NCI-H2171 (cell line): ENCODE results near the gene KANK4.
"Not testable (repeated sequence)": the region's sequence is repeated elsewhere in the genome, so short reads cannot be mapped to it uniquely, and the experiment has no call there.

Source experiments
- DNase-seq: peaks from one replicate; lab custom pipeline; 2025; lab: John Stamatoyannopoulos, UW

The KANK4 gene

DNA sequence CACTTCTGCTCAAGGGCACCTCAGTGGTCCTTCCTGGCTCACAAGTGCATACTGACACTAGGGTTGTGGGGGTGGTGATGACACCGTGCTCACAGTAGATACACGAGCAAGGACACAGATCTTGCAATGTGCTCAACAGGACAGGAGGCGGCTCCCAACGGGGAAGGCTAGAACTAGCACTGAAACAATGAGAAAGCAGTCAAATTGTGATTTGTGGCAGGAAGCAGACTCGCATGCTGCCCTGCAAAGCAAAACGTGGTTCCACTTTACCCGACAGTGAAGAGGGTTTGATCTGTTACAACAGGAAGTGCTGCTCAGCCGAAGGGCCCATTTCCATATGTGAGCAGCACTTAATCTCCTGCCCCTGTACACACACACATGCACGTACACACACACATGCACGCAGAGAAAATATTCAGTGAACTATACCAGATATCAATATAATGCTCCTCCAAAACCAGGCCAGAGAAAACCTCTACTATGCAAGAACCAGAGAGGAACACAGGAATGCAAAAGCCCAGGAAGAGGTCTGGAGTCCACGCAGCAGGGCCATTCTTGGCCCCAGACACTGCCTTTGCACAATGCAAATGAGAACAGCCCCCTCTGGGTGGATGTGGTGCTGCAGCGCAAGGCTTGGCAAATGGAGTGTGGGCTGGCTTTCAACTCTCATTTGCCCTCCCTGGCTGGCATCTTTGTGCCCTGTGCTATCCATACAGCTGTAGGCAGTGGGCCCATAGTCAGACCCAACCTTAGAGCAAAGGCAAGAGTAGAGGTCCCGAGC is 47.1 kb downstream of the KANK4 start:
- DNase-seq: no peak

DNA sequence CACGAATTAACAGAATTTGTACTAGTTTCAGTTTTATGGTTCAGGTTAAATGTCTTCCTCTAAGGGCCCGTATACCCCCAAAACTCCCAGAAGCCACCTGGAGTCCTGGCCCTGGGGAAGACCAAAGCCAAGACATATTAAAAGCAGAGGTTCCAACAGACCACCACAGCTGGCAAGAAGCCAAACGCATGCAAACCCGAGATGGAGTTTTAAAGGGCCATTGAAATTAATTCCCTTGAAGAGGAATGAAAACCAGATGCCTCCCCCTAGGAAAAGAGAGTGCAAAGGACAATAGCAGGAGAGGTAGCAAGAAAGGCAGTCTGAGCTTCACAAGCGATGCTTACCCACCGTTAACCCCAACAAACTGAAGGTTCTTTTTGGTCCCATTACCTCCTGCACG is 48.1 kb downstream of the KANK4 start:
- DNase-seq: no peak

DNA sequence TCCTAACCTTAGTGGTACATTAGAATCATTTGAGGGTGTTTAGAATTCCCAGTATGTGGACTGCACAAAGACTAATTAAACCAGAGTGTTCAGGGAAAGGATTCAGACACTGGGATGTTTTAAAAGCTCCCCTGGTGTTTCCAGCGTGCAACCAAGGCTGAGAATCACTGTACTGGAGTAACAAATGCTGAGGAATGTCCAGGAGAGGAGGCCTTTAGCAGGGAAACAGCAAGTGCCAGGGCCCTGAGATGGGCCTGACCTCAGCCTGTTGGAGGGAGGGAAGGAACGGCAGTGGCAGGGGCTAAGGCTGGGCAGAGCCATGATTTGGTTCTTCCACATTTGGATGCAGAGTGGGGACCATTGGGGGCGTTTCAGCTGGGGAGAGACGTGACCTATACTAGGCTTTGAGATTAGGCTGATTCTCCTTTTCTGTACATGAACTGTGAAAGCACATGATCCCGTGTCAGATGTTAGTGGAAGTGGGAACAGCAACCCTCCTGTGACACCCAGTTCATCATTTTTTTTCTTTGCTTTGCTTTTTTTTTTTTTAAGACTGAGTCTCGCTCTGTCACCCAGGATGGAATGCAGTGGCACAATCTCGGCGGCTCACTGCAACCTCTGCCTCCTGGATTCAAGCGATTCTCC is 49.3 kb downstream of the KANK4 start:
- DNase-seq: no peak

DNA sequence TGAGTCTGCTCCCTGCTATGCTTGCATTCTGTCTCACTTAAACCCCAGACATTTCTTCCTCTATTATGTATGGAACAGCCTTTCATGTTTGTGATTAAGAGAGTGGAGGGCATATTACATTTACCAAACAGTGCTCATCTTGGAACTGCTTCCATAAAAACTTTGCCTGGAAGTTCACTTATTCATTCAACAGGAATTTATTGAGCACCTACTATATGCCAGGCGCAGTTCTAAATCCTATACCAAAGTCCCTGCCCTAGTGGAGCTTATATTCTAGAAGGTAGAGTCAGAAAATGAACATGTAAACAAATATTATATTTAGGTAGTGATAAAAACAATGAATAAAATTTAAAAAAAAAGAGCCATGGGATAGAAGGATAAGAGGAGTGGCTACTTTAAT is 49.8 kb downstream of the KANK4 start:
- DNase-seq: no peak

DNA sequence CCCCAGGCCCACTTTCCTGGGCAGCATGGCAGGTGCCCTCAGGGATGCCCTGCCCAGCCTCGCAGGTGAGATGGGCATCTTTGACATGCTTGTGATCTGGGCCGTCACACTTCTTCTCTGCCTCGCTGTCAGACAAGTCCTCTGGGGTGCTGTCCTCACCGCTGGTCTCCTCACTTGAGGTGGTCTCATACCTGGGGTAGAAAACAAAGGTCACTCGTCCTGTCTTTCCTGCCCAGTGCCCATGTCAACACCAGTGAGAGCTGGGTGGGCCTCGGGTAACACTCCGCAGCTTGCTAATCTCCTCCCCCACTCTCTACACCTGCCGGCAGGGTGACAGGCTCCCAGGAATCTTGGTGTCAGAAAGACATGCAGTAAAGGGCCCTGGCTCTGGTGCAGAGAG is 50.9 kb downstream of the KANK4 start:
- DNase-seq: no peak

DNA sequence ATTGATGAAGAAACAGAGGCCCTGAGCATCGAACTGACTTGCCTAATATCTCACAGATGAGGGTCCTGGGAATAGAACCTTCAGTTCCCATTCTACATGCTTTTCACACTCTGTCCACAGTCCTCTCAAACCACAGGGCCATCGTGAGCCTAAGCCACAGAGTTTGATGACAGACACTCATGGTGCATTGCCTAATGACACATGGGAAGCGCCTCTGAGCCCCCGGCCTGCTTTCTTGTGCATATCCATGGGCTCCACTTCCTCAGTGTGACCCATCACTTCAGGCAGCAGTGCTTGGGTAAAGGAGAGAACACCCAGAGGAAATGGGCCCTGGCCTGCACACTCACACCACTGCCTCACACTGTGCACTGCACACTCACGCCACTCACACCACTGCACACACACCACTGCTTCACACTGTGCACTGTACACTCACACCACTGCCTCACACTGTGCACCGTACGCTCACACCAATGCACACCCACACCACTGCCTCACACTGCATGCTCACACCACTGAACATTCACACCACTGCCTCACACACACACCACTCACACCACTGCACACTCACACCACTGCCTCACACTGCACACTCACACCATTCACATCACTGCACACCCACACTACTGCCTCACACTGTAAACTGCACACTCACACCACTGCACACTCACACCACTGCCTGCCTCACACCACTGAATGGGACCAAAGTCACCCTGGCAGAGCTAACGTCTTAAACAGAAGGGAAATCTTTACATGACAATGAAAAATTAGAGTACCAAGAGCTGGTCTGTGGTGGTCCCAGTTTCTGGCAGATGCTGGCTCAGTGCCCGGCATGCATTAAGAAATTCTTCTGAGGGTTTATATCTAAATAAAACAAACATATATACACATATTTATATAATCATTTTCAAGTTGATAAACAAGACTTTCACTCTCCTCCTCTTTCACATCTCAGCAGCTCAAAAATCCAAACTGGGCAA is 53.0 kb downstream of the KANK4 start:
- no peak for DNase-seq

DNA sequence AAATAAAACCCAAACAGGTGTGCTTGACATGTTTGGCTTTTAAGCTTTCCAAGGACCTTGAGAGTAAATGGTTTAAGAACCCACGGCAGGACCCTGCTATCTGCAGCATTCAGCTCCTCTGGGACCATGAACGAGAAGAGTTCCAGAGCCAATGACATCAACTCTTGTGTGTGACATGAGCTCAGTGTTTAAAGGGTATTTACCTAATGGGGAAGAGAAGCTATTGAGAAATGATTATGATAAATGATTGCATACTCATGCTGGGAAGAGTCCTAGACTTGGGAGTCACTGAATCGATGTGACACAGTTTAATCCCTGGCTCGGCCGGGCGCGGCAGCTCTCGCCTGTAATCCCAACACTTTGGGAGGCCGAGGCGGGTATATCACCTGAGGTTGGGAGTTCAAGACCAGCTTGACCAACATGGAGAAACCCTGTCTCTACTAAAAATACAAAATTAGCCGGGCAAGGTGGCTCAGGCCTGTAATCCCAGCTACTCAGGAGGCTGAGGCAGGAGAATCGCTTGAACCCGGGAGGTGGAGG is 55.4 kb downstream of the KANK4 start:
- DNase-seq: no peak

DNA sequence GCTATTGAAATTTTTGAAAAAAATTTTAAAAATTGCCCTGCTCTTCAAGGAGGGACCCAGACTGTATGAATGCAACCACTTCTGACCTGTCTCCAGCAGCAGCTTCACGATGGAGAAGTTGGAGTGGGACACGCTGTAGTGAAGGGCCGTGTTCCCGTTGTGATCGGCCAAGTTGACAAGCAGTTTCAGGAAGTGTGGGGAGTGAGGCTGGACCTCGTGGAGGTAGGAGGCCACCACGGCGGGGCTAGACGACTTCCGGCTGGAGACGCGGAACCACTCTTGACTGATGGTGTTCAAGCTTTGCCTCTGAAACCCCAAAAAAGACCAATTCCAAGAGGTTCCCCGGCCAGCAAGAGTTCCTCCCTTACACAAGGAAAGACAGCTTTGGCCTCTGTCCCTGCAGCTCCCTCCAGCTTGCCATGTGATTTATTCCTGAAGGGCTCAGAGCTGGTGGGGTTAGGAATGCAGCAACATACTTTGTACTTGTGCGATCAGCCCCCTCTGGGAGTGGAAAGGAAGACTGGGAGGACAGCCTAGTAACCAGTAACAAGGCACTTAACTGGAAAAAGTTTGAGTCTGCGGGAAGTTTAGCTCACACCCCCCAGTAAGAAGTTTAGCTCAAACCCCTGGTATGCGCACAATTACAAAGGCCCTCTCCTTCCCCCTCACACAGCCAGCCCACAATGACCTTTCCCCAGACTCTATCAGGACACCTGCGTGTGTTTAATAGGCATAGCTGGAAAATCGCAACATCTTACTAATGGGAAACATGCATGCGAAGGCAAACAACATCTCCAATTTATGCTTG is 56.0 kb downstream of the KANK4 start:
- DNase-seq: no peak

DNA sequence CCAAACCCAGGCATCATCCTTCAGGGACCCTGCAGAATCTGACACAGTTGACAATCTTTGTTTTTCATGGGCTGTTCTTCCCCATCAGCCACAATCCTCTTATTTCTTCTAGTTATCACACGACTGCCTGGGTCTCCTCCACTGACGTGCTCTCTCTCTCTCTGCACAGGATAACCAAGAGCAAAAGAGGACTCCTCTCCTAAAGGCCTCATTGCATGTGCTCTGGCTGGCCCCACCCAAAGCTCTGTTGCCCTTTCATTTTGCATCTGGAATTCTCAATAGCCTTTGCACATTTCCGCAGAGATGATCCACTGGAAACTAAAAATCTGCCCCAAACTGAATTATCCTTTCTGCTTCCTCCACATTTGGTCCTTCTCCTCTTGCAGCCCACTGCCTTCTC is 58.5 kb downstream of the KANK4 start:
- no peak for DNase-seq

DNA sequence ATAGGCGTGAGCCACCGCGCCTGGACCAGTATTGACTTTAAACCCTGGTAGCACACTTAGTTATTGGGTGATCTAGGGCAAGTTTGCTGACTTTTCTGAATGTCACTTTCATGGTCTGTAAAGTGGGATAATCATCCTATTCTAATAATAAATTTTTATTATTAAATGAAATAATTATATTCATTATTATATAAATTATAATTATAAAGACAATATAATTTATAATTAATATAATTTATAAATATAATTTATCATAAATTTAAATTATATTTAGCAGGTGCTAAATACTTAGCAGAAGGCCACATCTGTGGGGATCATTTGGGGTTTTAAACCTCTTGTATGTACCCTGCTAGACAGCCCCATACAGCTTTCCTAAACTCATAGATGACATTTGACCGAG is 59.7 kb downstream of the KANK4 start:
- no peak for DNase-seq

DNA sequence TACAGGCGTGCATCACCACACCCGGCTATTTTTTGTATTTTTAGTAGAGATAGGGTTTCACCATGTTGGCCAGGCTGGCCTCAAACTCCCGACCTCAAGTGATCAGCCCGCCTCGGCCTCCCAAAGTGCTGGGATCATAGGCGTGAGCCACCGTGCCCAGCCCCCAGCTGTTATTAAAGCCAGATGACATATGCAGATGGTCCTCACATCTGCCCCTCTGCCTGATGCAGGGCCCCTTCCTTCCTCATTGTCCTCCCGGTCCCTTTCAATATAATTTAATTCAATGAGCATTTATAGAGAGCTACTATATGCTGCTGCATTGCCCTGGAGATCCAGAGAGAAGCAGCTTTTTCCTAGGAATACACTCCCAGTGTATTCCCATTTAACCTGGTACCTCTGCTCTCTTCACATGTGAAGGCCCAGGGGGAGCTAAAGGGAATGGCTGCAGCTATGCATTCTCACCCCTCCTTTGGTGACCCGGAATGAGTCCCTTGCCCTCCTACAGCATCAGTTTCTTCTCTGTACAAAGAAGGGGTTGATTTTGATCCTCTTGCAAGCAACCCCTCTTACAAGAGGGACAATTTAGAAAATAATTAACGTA is 69.0 kb downstream of the KANK4 start:
- peak; percentile 11 for DNase-seq

DNA sequence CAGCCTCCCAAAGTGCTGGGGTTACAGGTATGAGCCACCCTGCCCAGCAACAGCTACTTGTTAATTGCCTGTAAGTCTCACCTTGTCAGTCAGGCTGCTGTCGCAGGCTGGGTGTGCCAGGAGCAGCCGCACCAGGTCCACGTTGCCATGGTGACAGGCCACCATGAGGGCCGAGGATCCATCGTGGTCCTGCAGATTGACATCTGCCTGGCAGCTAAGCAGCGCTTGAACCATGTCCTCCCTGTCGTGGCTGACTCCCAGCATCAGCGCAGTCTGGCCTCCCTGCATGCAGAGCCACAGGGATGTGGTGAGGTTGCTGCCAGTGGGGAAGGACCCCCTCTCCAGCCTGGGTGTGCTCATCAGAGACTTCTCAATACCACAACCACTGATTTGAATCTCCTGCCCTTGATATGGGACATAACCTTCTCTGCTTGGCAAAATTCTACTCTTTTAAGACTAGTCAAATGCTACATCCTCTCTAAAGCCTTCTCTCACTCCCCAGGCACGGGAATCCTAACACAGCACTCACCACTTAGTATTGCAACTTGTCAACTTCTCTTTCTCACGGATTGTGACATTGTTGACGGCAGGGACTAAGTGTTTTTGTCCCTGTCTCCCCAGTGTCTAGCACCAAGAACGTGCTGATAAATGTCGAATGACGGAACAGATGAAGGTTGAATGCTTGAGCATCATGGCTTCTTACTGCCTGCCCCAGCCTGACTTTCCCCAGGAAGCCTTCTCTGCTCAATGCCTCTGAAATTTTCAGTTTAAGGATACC is 71.7 kb downstream of the KANK4 start:
- peak; percentile 15 for DNase-seq

DNA sequence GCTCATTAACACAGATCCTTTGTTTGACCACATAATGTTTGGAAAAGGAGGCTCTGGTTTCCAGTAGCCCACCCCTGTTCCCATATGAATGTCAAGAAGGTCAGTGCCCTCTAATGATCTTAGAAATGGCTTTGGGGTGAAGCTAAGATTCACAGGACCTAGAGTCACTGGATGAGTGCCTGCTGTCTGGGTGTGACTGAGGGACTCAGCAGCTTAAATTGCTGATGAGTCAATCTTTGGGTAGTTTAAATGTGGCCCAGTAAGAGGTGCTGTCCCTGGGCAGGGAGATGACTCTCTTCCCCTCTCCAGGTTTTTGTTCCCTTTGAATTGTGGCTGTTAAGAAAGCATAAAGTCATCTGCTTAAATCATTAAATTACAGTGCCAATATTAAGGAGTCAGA is 74.0 kb downstream of the KANK4 start:
- DNase-seq: no peak

DNA sequence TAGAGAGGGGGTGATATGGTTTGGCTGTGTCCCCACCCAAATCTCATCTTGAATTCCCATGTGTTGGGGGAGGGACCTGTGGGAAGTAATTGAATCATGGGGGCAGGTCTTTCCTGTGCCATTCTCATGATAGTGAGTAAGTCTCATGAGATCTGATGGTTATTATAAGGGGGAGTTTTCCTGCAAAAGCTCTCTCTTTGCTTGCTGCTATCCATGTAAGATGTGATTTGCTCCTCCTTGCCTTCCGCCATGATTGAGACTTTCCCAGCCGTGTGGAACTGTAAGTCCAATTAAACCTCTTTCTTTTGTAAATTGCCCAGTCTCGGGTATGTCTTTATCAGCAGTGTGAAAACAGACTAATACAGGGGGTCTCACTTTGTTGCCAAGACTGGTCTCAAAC is 74.9 kb downstream of the KANK4 start:
- DNase-seq: not testable (repeated sequence)

DNA sequence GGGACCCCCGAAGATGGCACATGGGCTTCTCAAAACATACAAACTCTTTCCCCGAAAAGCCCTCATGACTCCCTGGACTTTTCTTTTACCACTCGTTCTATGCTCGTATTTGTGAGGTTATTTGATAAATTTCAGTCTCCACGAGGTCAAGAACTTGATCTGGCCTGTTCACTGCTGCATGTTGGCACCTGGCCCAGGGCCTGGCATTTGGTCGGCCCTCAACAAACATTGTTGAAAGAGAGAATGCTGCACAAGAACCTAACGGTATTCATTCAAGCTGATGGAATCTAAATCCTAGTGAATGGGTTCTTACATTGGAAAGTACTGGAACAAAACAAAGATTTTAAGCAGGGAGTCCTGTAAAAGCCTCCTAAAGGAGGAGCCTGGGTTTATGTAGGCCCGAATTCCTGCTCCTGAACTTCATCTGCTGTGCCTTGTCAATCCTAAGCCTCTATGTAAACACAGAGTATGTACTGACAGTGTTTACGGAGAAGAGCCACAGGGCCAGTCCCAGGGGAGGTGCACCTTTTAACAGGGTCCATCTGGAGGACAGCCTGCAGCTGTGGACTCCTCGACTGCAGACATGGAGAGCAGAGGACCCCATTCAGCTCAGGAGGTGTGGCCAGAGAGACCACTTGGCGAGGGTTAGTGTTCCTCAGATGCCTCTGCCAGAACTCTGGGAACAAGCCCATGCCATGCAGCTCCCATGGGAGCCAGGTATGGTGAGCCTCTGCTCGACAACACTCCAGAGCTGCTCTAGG is 77.7 kb downstream of the KANK4 start:
- peak; percentile 13 for DNase-seq

DNA sequence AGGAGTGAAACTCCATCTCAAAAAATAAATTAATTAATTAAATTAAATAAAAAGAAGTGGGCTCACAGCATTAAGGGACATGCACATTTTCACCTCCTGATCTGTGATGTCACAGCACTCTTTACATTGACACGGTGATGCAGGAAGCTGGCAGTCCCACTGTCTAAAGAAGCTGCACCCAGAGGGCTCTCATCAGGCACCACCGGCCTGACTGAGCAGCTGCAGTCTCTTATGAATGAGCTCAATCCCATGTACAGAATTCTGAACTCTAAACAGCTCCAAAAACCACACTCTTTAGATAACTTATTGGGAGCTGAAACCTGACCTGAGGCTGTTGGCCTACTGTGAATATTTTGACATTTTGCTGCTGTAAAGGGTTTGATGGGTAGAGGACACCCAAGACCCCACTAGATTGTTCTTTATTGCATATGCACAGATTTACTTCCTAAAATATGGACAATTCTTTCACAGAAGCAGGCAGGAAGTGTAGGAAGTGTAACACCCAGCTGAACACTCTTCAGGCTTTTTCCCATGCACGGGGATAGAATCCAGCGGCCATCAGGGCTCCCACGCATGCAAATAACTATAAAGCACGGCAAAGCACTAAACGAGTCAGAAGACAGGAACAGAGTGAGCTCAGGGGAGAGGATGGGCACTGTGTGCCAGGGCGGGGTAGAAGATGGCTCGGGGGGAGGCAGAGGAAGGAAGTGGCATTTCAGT is 78.4 kb downstream of the KANK4 start:
- no peak for DNase-seq

DNA sequence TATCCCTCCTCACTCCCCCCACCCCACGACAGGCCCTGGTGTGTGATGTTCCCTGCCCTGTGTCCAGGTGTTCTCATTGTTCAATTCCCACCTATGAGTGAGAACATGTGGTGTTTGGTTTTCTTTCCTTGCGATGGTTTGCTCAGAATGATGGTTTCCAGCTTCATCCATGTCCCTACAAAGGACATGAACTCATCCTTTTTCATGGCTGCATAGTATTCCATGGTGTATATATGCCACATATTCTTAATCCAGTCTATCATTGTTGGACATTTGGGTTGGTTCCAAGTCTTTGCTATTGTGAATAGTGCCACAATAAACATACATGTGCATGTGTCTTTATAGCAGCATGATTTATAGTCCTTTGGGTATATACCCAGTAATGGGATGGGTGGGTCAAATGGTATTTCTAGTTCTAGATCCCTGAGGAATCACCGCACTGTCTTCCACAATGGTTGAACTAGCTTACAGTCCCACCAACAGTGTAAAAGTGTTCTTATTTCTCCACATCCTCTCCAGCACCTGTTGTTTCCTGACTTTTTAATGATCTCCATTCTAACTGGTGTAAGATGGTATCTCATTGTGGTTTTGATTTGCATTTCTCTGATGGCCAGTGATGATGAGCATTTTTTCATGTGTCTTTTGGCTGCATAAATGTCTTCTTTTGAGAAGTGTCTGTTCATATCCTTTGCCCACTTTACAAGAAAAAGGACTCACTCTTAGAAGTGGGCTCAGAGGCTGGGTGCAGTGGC is 79.4 kb downstream of the KANK4 start:
- not testable (repeated sequence) for DNase-seq

DNA sequence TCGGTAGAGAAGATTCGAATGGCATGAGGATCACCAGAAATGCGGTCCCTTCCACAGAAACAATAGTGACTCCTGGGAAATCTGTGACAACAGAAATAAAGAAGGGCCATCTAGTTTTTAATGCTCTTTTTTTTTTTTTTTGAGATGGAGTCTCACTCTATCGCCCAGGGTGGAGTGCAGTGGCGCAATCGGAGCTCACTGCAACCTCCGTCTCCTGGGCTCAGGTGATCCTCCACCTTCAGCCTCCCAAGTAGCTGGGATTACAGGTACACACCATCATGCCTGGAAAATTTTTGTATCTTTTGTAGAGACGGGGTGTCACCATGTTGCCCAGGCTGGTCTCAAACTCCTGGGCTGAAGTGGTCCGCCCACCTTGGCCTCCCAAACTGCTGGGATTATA is 80.7 kb downstream of the KANK4 start:
- no peak for DNase-seq
